Pancreas (tissue), 10 donors: ENCODE results near the gene PJA2. TPM values are rescaled to one million over a fixed set of nuclear protein-coding genes. Genes with fewer than 3 reads are reported as not detected.

Experiments used
- ATAC-seq, 4 donors: fragments of 200-7000 bp; cut with Tn5 transposase; one replicate each; pipeline versions ENCODE4 v1.8.0 to v1.9.1; 2020; ENCODE audit warnings: mild to moderate bottlenecking in 4 of 4, moderate library complexity in 4 of 4
- DNase-seq, 6 donors: peaks; one replicate each; pipeline ENCODE4 v3.0.0-alpha.2; 2020
- FAIRE-seq: peaks from 2 replicates; lab custom pipeline; 2012; peaks lifted over from hg19 to GRCh38; lab: Jason Lieb, UNC
- H3K27ac ChIP-seq, 4 donors: fragments of 200-600 bp; sonication (generic); 1 replicate in 3 of 4; 2 replicates in 1 of 4; pipeline versions ENCODE4 v1.5.0 to v1.8.0; 2020
- H3K27me3 ChIP-seq, 4 donors: fragments of 200-600 bp; one replicate each; pipeline ENCODE4 v1.8.0; 2021
- H3K36me3 ChIP-seq, 3 donors: fragments of 200-600 bp; sonication (generic) in 1 of 3; one replicate each; pipeline versions ENCODE4 v1.5.0 to v1.8.0; 2020 to 2021
- H3K4me1 ChIP-seq, 3 donors: fragments of 200-600 bp; one replicate each; pipeline ENCODE4 v1.8.0; 2021
- H3K4me3 ChIP-seq, 4 donors: fragments of 200-600 bp; sonication (generic) in 2 of 4; one replicate each; pipeline versions ENCODE4 v1.5.0 to v1.8.0; 2020 to 2021
- H3K9me3 ChIP-seq, 4 donors: fragments of 200-600 bp; one replicate each; pipeline ENCODE4 v1.8.0; 2021
- WGBS, 2 donors: extraction: QIAGEN DNeasy Blood & Tissue Kit; methylation state at CpG; one replicate each; pipeline ENCODE4 v1.1.7; 2013; 5-methylcytosine and 5-hydroxymethylcytosine counted together
- intact Hi-C, 3 donors: fragments of 100-400 bp; cut with DNase I; formaldehyde crosslinking; loops; one replicate each; pipeline versions ENCODE4 v1.11.1 to v1.14.2; 2022
- polyA plus RNA-seq, 2 donors: library from polyadenylated mRNA; stranded (reverse); fragments of 200-250 nt; gene quantifications; one replicate each; pipeline ENCODE4 v1.2.3, GENCODE V29; 2013
- total RNA-seq, 6 donors: library from RNA; stranded (reverse); fragmentation: NEBNext Ultra II Directional in 4 of 6; extraction: Animal tissue kit (Norgen Biotek cat#: 25700) in 4 of 6; gene quantifications; one replicate each; pipeline versions ENCODE4 v1.2.1 to v1.2.4, GENCODE V29; 2021 to 2023
- TF ChIP-seq, protein P1 (sequence below), 4 donors: fragments of 200-600 bp; sonication (generic) in 3 of 4; IDR thresholded peaks; one replicate each; pipeline versions ENCODE4 v1.5.0 to v1.8.0; 2021; ENCODE audit warnings: antibody characterized with exemption in 4 of 4
- donor health status: healthy with polysubstance abuse.
- donor health status: DM: no; HTN: no; CAD: no; lungs with moderate emphysema.
- donor health status: DM: no; HTN: no; CAD: no.
- donor health status: control.
- donor health status: control.
- donor health status: Bipolar disorder and iron deficiency.
- donor health status: DM: yes; HTN: yes; CAD: no.
- donor health status: DM: no; HTN: no; CAD: no.
- donor health status: DM: no; HTN: no; CAD: no.
- donor health status: DM: yes; HTN: yes; CAD: no.

PJA2 gene
- total and polyA plus RNA-seq, 8 donors, result 10.4 to 49.7 (median 31.1) TPM

DNA sequence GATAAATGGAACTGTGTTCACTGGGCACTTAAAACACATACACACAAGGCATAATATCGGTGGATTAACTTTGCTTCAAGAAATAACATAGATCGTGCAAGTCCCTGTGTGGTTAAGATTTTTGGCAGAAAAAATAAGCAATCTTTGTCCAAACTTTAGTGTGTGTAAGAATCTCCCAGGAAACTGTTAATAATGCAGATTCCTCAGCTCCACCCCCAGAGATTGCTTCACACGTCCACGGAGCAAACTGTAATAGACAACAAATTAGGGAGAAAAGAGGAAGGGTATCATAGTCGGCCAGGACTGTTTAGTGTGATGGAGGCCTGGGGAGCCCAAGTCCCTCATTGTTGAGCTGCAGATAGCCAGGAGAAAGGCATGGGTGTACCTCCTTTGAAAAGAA lies 84.8 kb downstream of the PJA2 start:
- Histone ChIP-seq H3K4me1 (no peaks in the 10 kb centered on the region), H3K4me3 (no peak overlapping the region), H3K27me3 (no peaks in the 10 kb centered on the region), H3K27ac (no peak overlapping the region), H3K9me3 (no peaks in the 10 kb centered on the region), H3K36me3 (no peaks in the 10 kb centered on the region)
- DNase-seq, result no peak
- intact Hi-C loops, result no loop called here
- 54 to 64% methylated on average over 5 of the region's 5 CpGs for WGBS, 2 donors
- TF ChIP-seq, protein P1, sequence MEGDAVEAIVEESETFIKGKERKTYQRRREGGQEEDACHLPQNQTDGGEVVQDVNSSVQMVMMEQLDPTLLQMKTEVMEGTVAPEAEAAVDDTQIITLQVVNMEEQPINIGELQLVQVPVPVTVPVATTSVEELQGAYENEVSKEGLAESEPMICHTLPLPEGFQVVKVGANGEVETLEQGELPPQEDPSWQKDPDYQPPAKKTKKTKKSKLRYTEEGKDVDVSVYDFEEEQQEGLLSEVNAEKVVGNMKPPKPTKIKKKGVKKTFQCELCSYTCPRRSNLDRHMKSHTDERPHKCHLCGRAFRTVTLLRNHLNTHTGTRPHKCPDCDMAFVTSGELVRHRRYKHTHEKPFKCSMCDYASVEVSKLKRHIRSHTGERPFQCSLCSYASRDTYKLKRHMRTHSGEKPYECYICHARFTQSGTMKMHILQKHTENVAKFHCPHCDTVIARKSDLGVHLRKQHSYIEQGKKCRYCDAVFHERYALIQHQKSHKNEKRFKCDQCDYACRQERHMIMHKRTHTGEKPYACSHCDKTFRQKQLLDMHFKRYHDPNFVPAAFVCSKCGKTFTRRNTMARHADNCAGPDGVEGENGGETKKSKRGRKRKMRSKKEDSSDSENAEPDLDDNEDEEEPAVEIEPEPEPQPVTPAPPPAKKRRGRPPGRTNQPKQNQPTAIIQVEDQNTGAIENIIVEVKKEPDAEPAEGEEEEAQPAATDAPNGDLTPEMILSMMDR (IDR thresholded peaks at IDR 0.05), result no peak
- no peak for ATAC-seq
- no peak for FAIRE-seq

DNA sequence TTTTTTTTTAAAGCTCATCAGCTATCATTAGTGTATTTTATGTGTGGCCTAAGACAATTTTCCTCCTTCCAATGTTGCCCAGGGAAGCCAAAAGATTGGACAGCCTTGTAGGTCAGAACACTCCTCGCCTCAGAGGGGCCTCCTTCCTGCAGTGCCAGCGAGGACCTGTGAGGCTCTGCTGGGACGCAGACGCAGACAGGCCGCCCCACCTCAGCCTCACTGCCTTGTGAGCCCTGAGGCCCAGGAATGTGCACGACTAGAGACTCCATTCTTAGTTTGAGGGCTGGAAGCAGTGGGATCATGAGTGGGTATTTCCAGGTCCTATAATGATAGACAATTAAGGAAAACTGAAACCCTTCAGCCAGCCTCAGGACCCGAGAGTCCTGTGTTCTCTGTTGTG lies 85.4 kb downstream of the PJA2 start:
- Histone ChIP-seq H3K27me3 (no peaks in the 10 kb centered on the region), H3K9me3 (no peaks in the 10 kb centered on the region), H3K4me3 (no peak overlapping the region), H3K27ac (no peak overlapping the region), H3K36me3 (no peaks in the 10 kb centered on the region), H3K4me1 (no peaks in the 10 kb centered on the region)
- TF ChIP-seq, protein P1 (IDR thresholded peaks at IDR 0.05), result no peak
- no peak for ATAC-seq
- no peak for FAIRE-seq
- intact Hi-C loops, result no loop called here
- no peak for DNase-seq
- 93 to 95% methylated on average over 7 of the region's 7 CpGs for WGBS, 2 donors

DNA sequence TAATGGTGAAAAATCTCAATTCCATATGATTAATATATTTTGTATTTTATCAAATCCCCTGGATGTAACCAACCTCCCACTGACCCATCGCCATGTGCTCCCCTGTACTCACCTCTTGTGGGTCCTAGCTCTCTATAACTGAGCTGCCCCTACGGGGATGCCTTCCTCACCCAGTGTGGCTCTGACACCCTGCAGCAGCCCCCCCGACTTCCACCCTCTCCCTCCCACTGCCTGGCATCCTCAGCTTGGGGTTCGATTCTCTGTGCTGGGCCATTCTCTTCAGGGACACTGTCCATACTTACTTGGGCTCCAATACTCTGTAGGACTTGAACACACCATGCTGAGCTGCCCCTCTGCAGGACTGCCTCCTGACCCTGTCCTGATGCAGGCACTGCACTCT lies 87.1 kb downstream of the PJA2 start:
- TF ChIP-seq, protein P1 (IDR thresholded peaks at IDR 0.05), result no peak
- H3K27me3 ChIP-seq, result no peaks in the 10 kb centered on the region
- no peaks in the 10 kb centered on the region for H3K9me3 ChIP-seq
- H3K36me3 ChIP-seq, result no peaks in the 10 kb centered on the region
- DNase-seq (no peak), FAIRE-seq (no peak), ATAC-seq (no peak)
- H3K4me3 ChIP-seq, result no peak overlapping the region
- no peaks in the 10 kb centered on the region for H3K4me1 ChIP-seq
- intact Hi-C loops, result no loop called here
- WGBS, 2 donors, result 95 to 96% methylated on average over 4 of the region's 4 CpGs
- H3K27ac ChIP-seq, result no peak overlapping the region

DNA sequence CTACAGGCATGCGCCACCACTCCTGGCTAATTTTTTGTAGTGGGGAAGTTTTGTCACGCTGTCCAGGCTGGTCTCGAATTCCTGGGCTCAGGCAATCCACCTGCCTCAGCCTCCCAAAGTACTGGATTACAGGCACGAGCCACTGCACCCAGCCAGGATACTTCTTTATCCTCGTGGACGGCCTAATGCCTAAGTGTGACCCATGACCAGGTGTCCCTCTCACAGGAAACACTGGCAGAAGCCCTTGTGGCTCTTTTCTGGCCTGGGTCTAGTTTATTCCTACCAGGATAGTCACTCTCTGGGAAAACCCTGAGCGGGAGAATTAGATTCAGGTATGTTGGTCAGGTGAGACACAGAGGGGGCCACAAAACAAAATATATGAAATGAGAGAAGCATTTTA lies 90.4 kb downstream of the PJA2 start:
- TF ChIP-seq, protein P1 (IDR thresholded peaks at IDR 0.05), result no peak
- Histone ChIP-seq H3K9me3 (no peaks in the 10 kb centered on the region), H3K27me3 (no peaks in the 10 kb centered on the region), H3K36me3 (no peaks in the 10 kb centered on the region), H3K4me1 (no peaks in the 10 kb centered on the region), H3K27ac (no peak overlapping the region), H3K4me3 (no peak overlapping the region)
- intact Hi-C loops, result no loop called here
- no peak for FAIRE-seq
- no peak for DNase-seq
- 94 to 97% methylated on average over 7 of the region's 7 CpGs for WGBS, 2 donors
- ATAC-seq, result no peak

DNA sequence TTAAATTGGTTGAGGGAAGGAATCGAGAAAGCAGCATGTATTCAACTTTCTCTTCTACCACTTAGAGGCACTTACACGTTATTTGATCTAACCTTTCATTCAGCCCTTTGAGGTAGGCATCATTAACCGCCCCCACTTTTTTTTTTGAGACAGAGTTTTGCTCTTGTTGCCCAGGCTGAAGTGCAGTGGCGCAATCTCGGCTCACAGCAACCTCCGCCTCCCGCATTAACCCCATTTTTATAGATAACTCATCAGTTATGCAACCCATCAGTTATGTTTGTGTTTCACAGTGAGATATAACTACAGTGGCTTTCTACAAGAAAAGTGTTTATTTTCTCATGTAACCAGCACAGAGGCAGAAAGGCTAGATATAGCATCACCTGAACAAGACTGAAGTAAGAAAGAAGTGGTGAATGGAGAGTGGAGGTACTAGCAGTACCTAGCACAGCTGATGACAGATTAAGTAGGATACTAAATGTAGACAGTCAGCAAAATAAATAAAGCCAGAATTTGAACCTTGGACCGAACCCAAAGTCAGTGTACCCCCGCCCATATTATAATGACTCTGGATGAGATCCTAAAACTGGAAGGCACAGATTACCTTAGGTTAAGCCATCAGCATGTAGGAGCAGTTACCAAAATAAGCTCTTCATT lies 91.2 kb downstream of the PJA2 start:
- H3K9me3 ChIP-seq, result no peaks in the 10 kb centered on the region
- TF ChIP-seq, protein P1 (IDR thresholded peaks at IDR 0.05), result no peak
- 84 to 87% methylated on average over 9 of the region's 9 CpGs for WGBS, 2 donors
- no peaks in the 10 kb centered on the region for H3K4me1 ChIP-seq
- no peaks in the 10 kb centered on the region for H3K27me3 ChIP-seq
- no peak overlapping the region for H3K4me3 ChIP-seq
- ATAC-seq (no peak), FAIRE-seq (no peak), DNase-seq (no peak)
- intact Hi-C loops, result no loop called here
- no peaks in the 10 kb centered on the region for H3K36me3 ChIP-seq
- no peak overlapping the region for H3K27ac ChIP-seq
